CD4-positive, alpha-beta T cell treated with Interleukin-2 at 100 ng/mL for 4 hours (primary cell): ENCODE results near the gene COL1A1.

Experiments
- DNase-seq: peaks from one replicate; pipeline ENCODE4 v3.0.0-alpha.2; 2020; ENCODE audit warnings: low spot score

COL1A1 gene

GRCh38 chr17:50199803-50200456 lies 1.5 kb downstream of the COL1A1 start:
- peak; percentile 69 for DNase-seq

DNA sequence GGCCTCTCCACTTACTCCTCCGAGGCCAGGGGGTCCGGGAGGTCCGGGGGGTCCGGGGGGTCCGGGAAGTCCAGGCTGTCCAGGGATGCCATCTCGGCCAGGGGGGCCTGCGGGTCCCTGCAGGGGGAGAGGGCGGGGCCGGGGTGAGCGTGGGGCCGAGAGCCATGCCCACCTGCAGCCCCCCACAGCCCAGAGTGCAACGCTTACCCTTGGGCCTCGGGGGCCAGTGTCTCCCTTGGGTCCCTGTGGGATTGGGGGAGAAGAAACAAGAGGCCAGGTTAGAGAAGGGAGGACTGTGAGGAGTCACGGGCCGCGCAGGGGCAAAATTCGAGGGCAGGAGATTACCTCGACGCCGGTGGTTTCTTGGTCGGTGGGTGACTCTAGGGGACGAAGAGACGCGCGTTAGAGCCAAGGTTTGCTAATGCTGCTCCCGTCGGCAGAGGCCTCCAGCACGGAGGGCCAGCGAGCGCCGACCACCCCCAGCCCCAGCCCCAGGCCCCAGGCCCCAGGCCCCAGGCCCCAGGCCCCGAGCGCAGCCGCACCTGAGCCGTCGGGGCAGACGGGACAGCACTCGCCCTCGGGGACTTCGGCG lies 2.1 kb downstream of the COL1A1 start:
- DNase-seq = no peak

DNA sequence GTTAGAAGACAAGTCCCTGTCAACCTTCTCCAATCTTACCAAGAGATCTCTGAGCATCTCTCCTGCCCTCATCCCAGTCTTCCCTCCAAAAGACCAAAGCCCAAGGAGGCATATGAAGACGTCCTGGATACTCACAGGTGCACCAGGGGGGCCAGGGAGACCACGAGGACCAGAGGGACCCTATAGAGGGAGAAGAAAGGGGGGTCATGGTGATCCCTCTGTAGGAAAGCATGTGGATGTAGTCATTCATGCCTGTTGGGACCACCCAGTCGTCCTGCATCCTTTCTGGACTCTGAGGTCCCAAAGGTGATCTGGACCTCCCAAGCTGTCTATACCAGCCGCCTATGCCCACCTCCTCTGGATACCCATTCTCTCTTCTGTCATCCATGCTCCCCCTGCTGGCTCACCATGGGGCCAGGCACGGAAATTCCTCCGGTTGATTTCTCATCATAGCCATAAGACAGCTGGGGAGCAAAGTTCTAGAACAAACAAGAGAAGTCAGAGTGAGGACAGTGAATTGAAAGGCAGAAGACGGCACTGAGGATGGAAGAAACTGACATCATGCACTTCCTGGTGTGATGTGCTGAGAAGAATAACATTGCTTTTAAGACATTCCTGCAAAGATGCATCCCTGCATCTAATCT lies 3.3 kb downstream of the COL1A1 start:
- peak; percentile 47 for DNase-seq

GRCh38 chr17:50196826-50197225 lies 4.6 kb downstream of the COL1A1 start:
- no peak for DNase-seq

GRCh38 chr17:50196036-50196435 lies 5.4 kb downstream of the COL1A1 start:
- DNase-seq = no peak

GRCh38 chr17:50194934-50195865 lies 6.2 kb downstream of the COL1A1 start:
- no peak for DNase-seq

DNA sequence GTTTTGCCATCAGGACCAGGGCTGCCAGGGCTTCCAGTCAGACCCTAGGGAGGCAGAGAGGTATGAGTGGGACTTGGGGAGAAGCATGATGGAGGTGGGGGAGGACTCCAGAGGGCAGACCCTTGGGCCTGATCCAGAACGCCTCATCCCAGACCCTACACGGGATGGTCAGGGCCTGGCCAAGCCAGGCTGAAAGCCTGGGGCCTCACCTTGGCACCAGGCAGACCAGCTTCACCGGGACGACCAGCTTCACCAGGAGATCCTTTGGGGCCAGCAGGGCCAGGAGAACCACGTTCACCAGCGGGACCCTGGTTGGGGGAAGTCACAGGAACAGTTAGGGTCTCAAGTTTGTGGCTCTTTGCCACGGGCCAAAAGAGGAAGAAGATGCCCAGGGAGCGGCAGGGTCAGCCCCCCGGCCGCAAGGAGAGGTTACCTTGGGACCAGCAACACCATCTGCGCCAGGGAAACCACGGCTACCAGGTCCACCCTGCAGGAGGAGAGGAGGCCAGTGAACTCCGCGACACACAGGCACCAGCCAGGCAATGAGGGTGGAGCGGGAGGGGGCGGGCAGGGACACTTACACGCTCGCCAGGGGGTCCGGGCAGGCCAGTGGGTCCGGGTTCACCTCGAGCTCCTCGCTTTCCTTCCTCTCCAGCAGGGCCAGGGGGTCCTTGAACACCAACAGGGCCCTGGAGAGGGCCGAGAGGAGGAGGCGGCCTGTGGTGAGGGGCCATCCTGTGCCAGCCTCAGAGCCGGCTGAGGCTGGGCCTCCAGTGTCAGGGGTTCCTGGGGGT lies 7.1 kb downstream of the COL1A1 start:
- no peak for DNase-seq

- no peak for DNase-seq
Observed at GRCh38 chr17:50192618-50193291, 8.7 kb downstream of the COL1A1 start.

DNA sequence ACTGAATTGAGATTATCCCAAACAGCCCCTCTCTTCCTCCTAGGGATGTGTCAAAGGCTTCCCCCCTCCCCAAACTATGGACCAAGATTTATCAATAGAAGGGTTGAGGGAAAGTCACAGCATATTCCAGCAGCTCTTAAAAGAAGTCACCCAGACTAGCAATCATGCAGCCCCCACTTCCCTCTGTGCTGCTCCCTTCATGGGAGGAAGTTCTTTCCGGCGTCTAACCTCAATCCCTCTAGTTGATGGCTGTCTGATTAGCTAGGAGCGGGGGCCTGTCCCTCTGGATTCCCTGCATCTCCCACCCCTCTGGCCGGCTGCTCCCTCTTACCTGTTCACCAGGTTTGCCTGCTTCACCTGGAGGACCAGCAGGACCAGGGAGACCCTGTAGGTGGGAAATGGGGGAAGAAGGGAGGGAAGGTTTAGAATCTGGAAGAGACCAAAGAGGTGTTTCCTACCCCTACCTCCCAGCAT lies 9.2 kb downstream of the COL1A1 start:
- DNase-seq = no peak

GRCh38 chr17:50191359-50192143 lies 9.9 kb downstream of the COL1A1 start:
- DNase-seq = no peak

GRCh38 chr17:50190603-50191358 lies 10.7 kb downstream of the COL1A1 start:
- no peak for DNase-seq

GRCh38 chr17:50190293-50190602 lies 11.2 kb downstream of the COL1A1 start:
- DNase-seq = no peak

- DNase-seq = no peak
Observed at GRCh38 chr17:50189550-50190292, 11.7 kb downstream of the COL1A1 start.

DNA sequence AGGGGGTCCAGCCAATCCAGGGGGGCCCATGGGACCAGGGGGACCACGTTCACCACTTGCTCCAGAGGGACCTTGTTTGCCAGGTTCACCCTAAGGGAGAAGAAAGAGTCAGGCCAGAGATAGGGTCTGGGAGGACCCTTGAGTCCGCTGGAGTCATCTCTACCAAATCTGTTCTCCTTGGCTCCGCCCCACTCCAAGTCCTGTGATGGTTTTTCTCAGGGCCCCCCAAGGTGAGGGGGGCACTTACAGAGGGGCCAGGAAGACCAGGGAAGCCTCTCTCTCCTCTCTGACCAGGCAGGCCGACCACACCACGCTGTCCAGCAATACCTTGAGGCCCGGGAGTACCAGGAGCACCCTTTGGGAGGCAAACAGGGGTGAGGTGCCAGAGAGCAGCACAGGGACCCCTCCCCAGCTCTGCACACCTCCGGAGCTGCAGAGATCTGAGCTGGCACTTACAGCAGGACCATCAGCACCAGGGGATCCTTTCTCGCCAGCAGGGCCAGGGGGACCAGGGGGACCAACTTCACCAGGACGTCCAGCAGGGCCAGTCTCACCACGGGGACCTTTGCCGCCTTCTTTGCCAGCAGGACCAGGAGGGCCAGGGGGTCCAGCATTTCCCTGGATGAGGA lies 12.4 kb downstream of the COL1A1 start:
- no peak for DNase-seq

- no peak for DNase-seq
Observed at GRCh38 chr17:50188531-50188920, 12.9 kb downstream of the COL1A1 start.

- DNase-seq = no peak
Observed at GRCh38 chr17:50187751-50188530, 13.5 kb downstream of the COL1A1 start.

- DNase-seq = no peak
Observed at GRCh38 chr17:50187394-50187725, 14.1 kb downstream of the COL1A1 start.
